HCT116 (cell line): ENCODE data around the gene F10. TPM values are rescaled to one million over a fixed set of nuclear protein-coding genes. Genes with fewer than 3 reads are reported as not detected.

Experiments
- ATAC-seq: fragments of 200-7000 bp; cut with Tn5 transposase; 2 replicates; pipeline ENCODE4 v1.9.1; 2020; ENCODE audit warnings: mild to moderate bottlenecking, moderate library complexity
- BruUV-seq: library from RNA; stranded (reverse); fragments of 400-500 nt; replicated peaks from 2 replicates; lab custom pipeline; 2021; lab: Mats Ljungman, UMichigan
- CTCF ChIA-PET: fragments of 300-600 bp; sonication (Branson Sonifier 250); formaldehyde crosslinking; loops from one replicate; lab custom pipeline; 2021; ENCODE audit warnings: antibody characterized with exemption; lab: Charles Lee
- POLR2A ChIA-PET: fragments of 300-600, 350-600 bp; sonication (Branson Sonifier 250); formaldehyde crosslinking; loops from one replicate; lab custom pipeline; 2021; ENCODE audit warnings: antibody characterized with exemption; lab: Charles Lee
- RAD21 ChIA-PET, 2 experiments: fragments of 300-600 bp; sonication (Branson Sonifier 250); formaldehyde crosslinking; loops; one replicate each; lab custom pipeline; 2023; ENCODE audit warnings: low total read pairs in 2 of 2; ENCODE audit not compliant: uncharacterized antibody in 2 of 2, unreplicated experiment in 2 of 2, low non-redundant PET in 1 of 2; lab: Charles Lee
- DNase-seq: peaks from one replicate; pipeline ENCODE4 v3.0.0-alpha.2; 2010; ENCODE audit warnings: low read depth, low spot score
- H2AFZ ChIP-seq: fragments of 200-600 bp; shearing (Covaris generic), sonication (generic); 2 replicates; pipeline ENCODE4 v1.6.1; 2017; ENCODE audit warnings: low read depth, mixed run types, mixed read lengths, antibody characterized with exemption, low read length; ENCODE audit not compliant: poor library complexity, severe bottlenecking
- H3K27ac ChIP-seq: 2 replicates; pipeline ENCODE4 v1.5.1; 2012; ENCODE audit warnings: low read depth, low read length
- H3K27me3 ChIP-seq: fragments of 200-600 bp; sonication (generic); 2 replicates; pipeline ENCODE4 v1.6.1; 2016; ENCODE audit warnings: mixed run types, low read length, mixed read lengths; ENCODE audit not compliant: insufficient read depth
- H3K36me3 ChIP-seq, 2 experiments: fragments of 200-500 bp in 1 of 2; fragments of 200-600 bp in 1 of 2; sonication (Bioruptor generic) in 1 of 2; sonication (generic) in 1 of 2; 2 replicates each; pipeline versions ENCODE4 v1.5.1 to v1.6.1; 2014 to 2016; ENCODE audit warnings: low read length in 2 of 2, inconsistent platforms in 1 of 2, mixed read lengths in 1 of 2, mixed run types in 1 of 2; ENCODE audit not compliant: insufficient read depth in 2 of 2, control insufficient read depth in 1 of 2
- H3K4me1 ChIP-seq, 2 experiments: fragments of 200-600 bp in 1 of 2; sonication (generic) in 1 of 2; 2 replicates each; pipeline versions ENCODE4 v1.5.1 to v1.6.1; 2012 to 2017; ENCODE audit warnings: low read length in 2 of 2, inconsistent platforms in 1 of 2, mild to moderate bottlenecking in 1 of 2, mixed read lengths in 1 of 2, mixed run types in 1 of 2, moderate library complexity in 1 of 2; ENCODE audit not compliant: insufficient read depth in 2 of 2, control insufficient read depth in 1 of 2
- H3K4me2 ChIP-seq: fragments of 200-600 bp; sonication (generic); 2 replicates; pipeline ENCODE4 v1.6.1; 2017; ENCODE audit warnings: mixed run types, low read length, mixed read lengths
- H3K4me3 ChIP-seq, 2 experiments: fragments of 200-600 bp in 1 of 2; sonication (generic) in 1 of 2; replicated peaks in 1 of 2; 2 replicates each; pipeline ENCODE4 v1.5.1; 2011 to 2016; ENCODE audit warnings: low read length in 2 of 2, control low read depth in 1 of 2, low read depth in 1 of 2, mild to moderate bottlenecking in 1 of 2, mixed read lengths in 1 of 2, mixed run types in 1 of 2
- H3K79me2 ChIP-seq: fragments of 200-600 bp; sonication (generic); 2 replicates; pipeline ENCODE4 v1.6.1; 2017; ENCODE audit warnings: mild to moderate bottlenecking, mixed run types, low read length, moderate library complexity, mixed read lengths; ENCODE audit not compliant: insufficient read depth
- H3K9ac ChIP-seq: fragments of 200-600 bp; sonication (generic); 2 replicates; pipeline ENCODE4 v1.6.1; 2016; ENCODE audit warnings: low read length, mixed read lengths
- H3K9me2 ChIP-seq: fragments of 200-600 bp; sonication (generic), shearing (Covaris generic); 2 replicates; pipeline ENCODE4 v1.6.1; 2017; ENCODE audit warnings: mixed run types, mild to moderate bottlenecking, moderate library complexity; ENCODE audit not compliant: insufficient read depth
- H3K9me3 ChIP-seq, 2 experiments: fragments of 200-500 bp in 1 of 2; fragments of 200-600 bp in 1 of 2; sonication (Bioruptor generic) in 1 of 2; sonication (generic) in 1 of 2; 2 replicates each; pipeline ENCODE4 v1.6.1; 2014 to 2017; ENCODE audit warnings: low read length in 2 of 2, mixed read lengths in 2 of 2, inconsistent platforms in 1 of 2, low read depth in 1 of 2, mild to moderate bottlenecking in 1 of 2, mixed run types in 1 of 2, moderate library complexity in 1 of 2; ENCODE audit not compliant: control insufficient read depth in 1 of 2, insufficient read depth in 1 of 2
- H4K20me1 ChIP-seq: fragments of 200-600 bp; sonication (generic), shearing (Covaris generic); 2 replicates; pipeline ENCODE4 v1.6.1; 2017; ENCODE audit warnings: mixed run types, mild to moderate bottlenecking, moderate library complexity; ENCODE audit not compliant: insufficient read depth
- ATF3 ChIP-seq: IDR thresholded peaks from 2 replicates; pipeline ENCODE4 v1.6.1; 2012
- CEBPB ChIP-seq: IDR thresholded peaks from 2 replicates; pipeline ENCODE4 v1.6.1; 2012; ENCODE audit warnings: low read depth
- CTCF ChIP-seq, 3 experiments: fragments of 200-600 bp in 1 of 3; sonication (generic) in 1 of 3; IDR thresholded peaks in 2 of 3; conservative IDR thresholded peaks in 1 of 3; 2 replicates each; pipeline ENCODE4 v1.5.1; 2012 to 2017; ENCODE audit warnings: low read depth in 2 of 3, low read length in 2 of 3, antibody characterized with exemption in 1 of 3, borderline replicate concordance in 1 of 3, control low read depth in 1 of 3, mild to moderate bottlenecking in 1 of 3, mixed read lengths in 1 of 3, mixed run types in 1 of 3, moderate library complexity in 1 of 3; ENCODE audit not compliant: insufficient read depth in 1 of 3
- EGR1 ChIP-seq: IDR thresholded peaks from 2 replicates; pipeline ENCODE4 v1.6.1; 2012; ENCODE audit warnings: low read depth
- ELF1 ChIP-seq: IDR thresholded peaks from 2 replicates; pipeline ENCODE4 v1.6.1; 2012; ENCODE audit warnings: low read depth, borderline replicate concordance
- EZH2 ChIP-seq: fragments of 200-600 bp; sonication (generic); IDR thresholded peaks from 2 replicates; pipeline ENCODE4 v1.6.1; 2017; ENCODE audit warnings: antibody characterized with exemption, mixed run types
- FOSL1 ChIP-seq: IDR thresholded peaks from 2 replicates; pipeline ENCODE4 v1.6.1; 2012; ENCODE audit warnings: low read depth
- JUND ChIP-seq: IDR thresholded peaks from 2 replicates; pipeline ENCODE4 v1.6.1; 2012
- MAX ChIP-seq: IDR thresholded peaks from 2 replicates; pipeline ENCODE4 v1.6.1; 2012
- RAD21 ChIP-seq: IDR thresholded peaks from 2 replicates; pipeline ENCODE4 v1.6.1; 2012; ENCODE audit warnings: low read depth, mild to moderate bottlenecking
- SIN3A ChIP-seq: IDR thresholded peaks from 2 replicates; pipeline ENCODE4 v1.6.1; 2012; ENCODE audit warnings: low read depth
- SRF ChIP-seq: IDR thresholded peaks from 2 replicates; pipeline ENCODE4 v1.6.1; 2012; ENCODE audit warnings: low read depth
- TCF7L2 ChIP-seq: IDR thresholded peaks from 2 replicates; pipeline ENCODE4 v1.7.0; 2011; ENCODE audit warnings: borderline replicate concordance, inconsistent platforms; ENCODE audit not compliant: insufficient read depth, insufficient read length; ENCODE audit errors: extremely low read depth
- ZBTB33 ChIP-seq: IDR thresholded peaks from 2 replicates; pipeline ENCODE4 v1.6.1; 2011; ENCODE audit warnings: mild to moderate bottlenecking, low read length, moderate library complexity; ENCODE audit not compliant: insufficient replicate concordance; ENCODE audit errors: extremely low read depth
- ZFX ChIP-seq: fragments of 450-650 bp; IDR thresholded peaks from 2 replicates; pipeline ENCODE4 v1.6.1; 2017
- ZNF274 ChIP-seq: fragments of 200-500 bp; sonication (Bioruptor generic); IDR thresholded peaks from 2 replicates; pipeline ENCODE4 v1.6.1; 2014; ENCODE audit warnings: mild to moderate bottlenecking, low read depth, low read length, inconsistent platforms
- intact Hi-C: fragments of 100-400 bp; cut with micrococcal nuclease; formaldehyde crosslinking; loops from 2 replicates; pipeline ENCODE4 v1.10.0; 2022
- total RNA-seq: library from RNA; stranded (reverse); gene quantifications from one replicate; pipeline ENCODE4 v1.2.1, GENCODE V29; 2021; ENCODE audit not compliant: unreplicated experiment

F10 gene
- total RNA-seq, 1 experiment from 2014 or later, result 4.0 TPM

GRCh38 chr13:113097651-113098050 lies 24.9 kb upstream of the F10 start:
- H3K36me3 ChIP-seq, result no peaks in the 10 kb centered on the region
- H3K4me3 ChIP-seq, result no peak overlapping the region
- POLR2A ChIA-PET, result no interaction called here
- H3K9me3 ChIP-seq, result no peaks in the 10 kb centered on the region
- no peaks in the 10 kb centered on the region for H3K4me1 ChIP-seq
- no peak for DNase-seq
- no peak for ATAC-seq
- RAD21 ChIA-PET, result no interaction called here
- H3K27me3 ChIP-seq, result peaks cover 5% of the 10 kb centered on the region; the same call in 1 of the 2 replicates
- H4K20me1 ChIP-seq, result no peaks in the 10 kb centered on the region
- no peak overlapping the region for H2AFZ ChIP-seq
- BruUV-seq, result no TSS peak
- no peak for TF ChIP-seq ZFX
- no peak for TF ChIP-seq EZH2
- no peak for TF ChIP-seq EGR1
- TF ChIP-seq SRF, result no peak
- TF ChIP-seq RAD21, result no peak
- CTCF ChIA-PET, result no interaction called here
- intact Hi-C loops, result no loop called here
- no peak overlapping the region for H3K9ac ChIP-seq
- no peak overlapping the region for H3K4me2 ChIP-seq
- no peaks in the 10 kb centered on the region for H3K79me2 ChIP-seq
- no peak overlapping the region for H3K27ac ChIP-seq
- no peaks in the 10 kb centered on the region for H3K9me2 ChIP-seq

GRCh38 chr13:113098162-113098732 lies 24.4 kb upstream of the F10 start:
- ChIA-PET POLR2A (no interaction called here), RAD21 (no interaction called here), CTCF (no interaction called here)
- Histone ChIP-seq H3K9me3 (no peaks in the 10 kb centered on the region), H3K4me3 (no peak overlapping the region), H3K9ac (no peak overlapping the region), H3K27ac (no peak overlapping the region), H2AFZ (no peak overlapping the region), H3K4me2 (no peak overlapping the region), H4K20me1 (no peaks in the 10 kb centered on the region), H3K36me3 (no peaks in the 10 kb centered on the region), H3K4me1 (no peaks in the 10 kb centered on the region), H3K9me2 (no peaks in the 10 kb centered on the region), H3K79me2 (no peaks in the 10 kb centered on the region), H3K27me3 (peaks cover 5% of the 10 kb centered on the region; the same call in 1 of the 2 replicates)
- no TSS peak for BruUV-seq
- DNase-seq (no peak), ATAC-seq (no peak)
- intact Hi-C loops, result no loop called here
- TF ChIP-seq EGR1 (no peak), ZBTB33 (no peak), CTCF (IDR thresholded peaks at IDR 0.05 in 2 of 3, conservative IDR thresholded peaks at IDR 0.05 in 1 of 3; ENCODE audit: borderline replicate concordance in 1 of 3, insufficient read depth in 1 of 3, low read depth in 2 of 3, low read length in 2 of 3) (no peak), JUND (no peak), MAX (no peak), CEBPB (no peak), ZFX (no peak), FOSL1 (no peak), ELF1 (no peak), ATF3 (no peak), SIN3A (no peak), ZNF274 (no peak), SRF (no peak), EZH2 (no peak), TCF7L2 (no peak)
